Psoas muscle (tissue), 8 donors: ENCODE data around the gene SLC25A51. TPM values are rescaled to one million over a fixed set of nuclear protein-coding genes. Genes with fewer than 3 reads are reported as not detected.
"Not testable (repeated sequence)": the region's sequence is repeated elsewhere in the genome, so short reads cannot be mapped to it uniquely, and the experiment has no call there.

Source experiments
- ATAC-seq, 4 donors: fragments of 200-7000 bp; cut with Tn5 transposase; one replicate each; pipeline ENCODE4 v1.9.1; 2020; ENCODE audit warnings: moderate library complexity in 3 of 4, mild to moderate bottlenecking in 2 of 4
- DNase-seq, 2 donors: peaks; one replicate each; pipeline ENCODE4 v3.0.0-alpha.2; 2020
- H3K27ac ChIP-seq: fragments of 200-600 bp; one replicate; pipeline ENCODE4 v1.8.0; 2022
- H3K27me3 ChIP-seq, 3 donors: fragments of 200-600 bp in 1 of 3; one replicate each; pipeline versions ENCODE4 v1.6.1 to v1.8.0; 2013 to 2022; ENCODE audit warnings: low read length in 2 of 3, mild to moderate bottlenecking in 2 of 3, moderate library complexity in 1 of 3; ENCODE audit not compliant: insufficient read depth in 3 of 3
- H3K36me3 ChIP-seq, 2 donors: fragments of 200-600 bp in 1 of 2; one replicate each; pipeline versions ENCODE4 v1.6.1 to v1.8.0; 2013 to 2022; ENCODE audit warnings: low read depth in 1 of 2, mild to moderate bottlenecking in 1 of 2, moderate library complexity in 1 of 2; ENCODE audit not compliant: insufficient read depth in 1 of 2
- H3K4me1 ChIP-seq: fragments of 200-600 bp; one replicate; pipeline ENCODE4 v1.8.0; 2022
- H3K4me3 ChIP-seq: fragments of 200-600 bp; one replicate; pipeline ENCODE4 v1.8.0; 2022; ENCODE audit warnings: mild to moderate bottlenecking
- H3K9me3 ChIP-seq: fragments of 200-600 bp; one replicate; pipeline ENCODE4 v1.8.0; 2022
- WGBS, 3 donors: extraction: QIAGEN DNeasy Blood & Tissue Kit; methylation state at CpG; one replicate each; pipeline versions ENCODE4 v1.1.6 to v1.1.7; 2013; 5-methylcytosine and 5-hydroxymethylcytosine counted together
- intact Hi-C, 2 donors: fragments of 100-400 bp; cut with DNase I; formaldehyde crosslinking; loops; one replicate each; pipeline versions ENCODE4 v1.11.0 to v1.14.2; 2022
- polyA plus RNA-seq, 3 donors: library from polyadenylated mRNA; stranded (reverse); fragments of 200-250 nt; gene quantifications; one replicate each; pipeline ENCODE4 v1.2.3, GENCODE V29; 2013
- total RNA-seq, 4 donors: library from RNA; stranded (reverse); fragmentation: NEBNext Ultra II Directional in 2 of 4; extraction: Animal tissue kit (Norgen Biotek cat#: 25700) in 2 of 4; gene quantifications; one replicate each; pipeline versions ENCODE4 v1.2.1 to v1.2.4, GENCODE V29; 2021 to 2023
- TF ChIP-seq, protein P1 (sequence below): fragments of 200-600 bp; IDR thresholded peaks from one replicate; pipeline ENCODE4 v1.8.0; 2022; ENCODE audit warnings: antibody characterized with exemption
- donor health status: healthy with polysubstance abuse.
- donor health status: DM: no; HTN: no; CAD: no; lungs with moderate emphysema.
- donor health status: Bipolar disorder and iron deficiency.
- donor health status: healthy.
- donor health status: DM: yes; HTN: yes; CAD: no.
- donor health status: DM: no; HTN: no; CAD: no.
- donor health status: DM: no; HTN: no; CAD: no.
- donor health status: DM: yes; HTN: yes; CAD: no.

The SLC25A51 gene
- total and polyA plus RNA-seq, 7 donors, result 8.4 to 25.3 (median 18.4) TPM

DNA sequence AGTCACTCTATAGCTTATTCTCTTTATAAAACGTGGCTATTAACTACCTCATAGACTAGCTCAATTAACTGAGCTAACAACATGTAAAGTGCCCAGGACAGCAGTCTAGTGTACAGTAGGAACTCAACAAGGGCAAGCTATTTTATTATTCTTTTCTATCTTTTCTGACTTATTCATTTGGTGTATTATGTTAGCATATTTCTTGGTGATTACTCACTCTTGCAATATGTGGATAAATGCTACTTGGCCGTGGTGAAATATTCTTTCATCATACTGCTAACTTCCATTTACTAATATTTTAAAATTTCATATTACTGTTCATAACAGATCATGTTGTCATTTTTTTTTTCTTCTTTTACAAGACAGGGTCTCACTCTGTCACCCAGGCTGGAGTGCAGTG, 4.9 kb downstream of the SLC25A51 start:
- 87 to 96% (median 89%) methylated on average over 2 of the region's 2 CpGs for WGBS, 3 donors
- H3K27ac ChIP-seq, result no peak overlapping the region
- no peaks in the 10 kb centered on the region for H3K9me3 ChIP-seq
- peaks cover 8 to 57% of the 10 kb centered on the region in 2 donors for H3K36me3 ChIP-seq
- DNase-seq (no peak), ATAC-seq (no peak)
- H3K27me3 ChIP-seq, result no peaks in the 10 kb centered on the region
- TF ChIP-seq, protein P1, sequence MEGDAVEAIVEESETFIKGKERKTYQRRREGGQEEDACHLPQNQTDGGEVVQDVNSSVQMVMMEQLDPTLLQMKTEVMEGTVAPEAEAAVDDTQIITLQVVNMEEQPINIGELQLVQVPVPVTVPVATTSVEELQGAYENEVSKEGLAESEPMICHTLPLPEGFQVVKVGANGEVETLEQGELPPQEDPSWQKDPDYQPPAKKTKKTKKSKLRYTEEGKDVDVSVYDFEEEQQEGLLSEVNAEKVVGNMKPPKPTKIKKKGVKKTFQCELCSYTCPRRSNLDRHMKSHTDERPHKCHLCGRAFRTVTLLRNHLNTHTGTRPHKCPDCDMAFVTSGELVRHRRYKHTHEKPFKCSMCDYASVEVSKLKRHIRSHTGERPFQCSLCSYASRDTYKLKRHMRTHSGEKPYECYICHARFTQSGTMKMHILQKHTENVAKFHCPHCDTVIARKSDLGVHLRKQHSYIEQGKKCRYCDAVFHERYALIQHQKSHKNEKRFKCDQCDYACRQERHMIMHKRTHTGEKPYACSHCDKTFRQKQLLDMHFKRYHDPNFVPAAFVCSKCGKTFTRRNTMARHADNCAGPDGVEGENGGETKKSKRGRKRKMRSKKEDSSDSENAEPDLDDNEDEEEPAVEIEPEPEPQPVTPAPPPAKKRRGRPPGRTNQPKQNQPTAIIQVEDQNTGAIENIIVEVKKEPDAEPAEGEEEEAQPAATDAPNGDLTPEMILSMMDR, result no peak
- H3K4me3 ChIP-seq, result no peak overlapping the region
- H3K4me1 ChIP-seq, result peaks cover 14% of the 10 kb centered on the region
- intact Hi-C loops, result loop anchor here in 1 of 2 donors (5.0 kb wide), 1 partner anchor 37 kb away; no protein-coding TSS in a partner anchor

DNA sequence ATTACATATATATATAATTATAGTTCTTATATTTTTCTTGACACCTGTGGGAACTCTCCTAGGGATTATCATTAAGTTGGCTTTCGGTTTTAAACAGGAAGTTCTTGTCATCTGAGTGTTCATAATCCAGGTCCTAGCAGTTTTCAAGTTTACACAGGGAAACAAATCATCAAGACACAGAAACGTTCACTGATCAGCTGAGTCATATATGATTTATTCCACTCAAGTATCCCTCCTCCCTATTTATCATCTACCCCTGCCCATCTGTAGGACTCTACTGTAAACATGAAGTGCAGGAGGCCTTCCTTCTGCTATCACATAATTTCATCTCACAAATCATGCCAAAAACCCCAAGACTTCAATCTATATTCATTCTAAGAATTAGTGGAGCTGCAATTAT, 6.3 kb downstream of the SLC25A51 start:
- Histone ChIP-seq H3K36me3 (peaks cover 10 to 71% of the 10 kb centered on the region in 2 donors), H3K27ac (no peak overlapping the region), H3K4me1 (peaks cover 10% of the 10 kb centered on the region), H3K27me3 (no peaks in the 10 kb centered on the region), H3K4me3 (no peak overlapping the region), H3K9me3 (no peaks in the 10 kb centered on the region)
- ATAC-seq, result no peak
- intact Hi-C loops, result loop anchor here in 1 of 2 donors (5.0 kb wide), 1 partner anchor 35 kb away; no protein-coding TSS in a partner anchor
- DNase-seq, result no peak
- TF ChIP-seq, protein P1, result no peak
- WGBS, 3 donors, result 50 to 54% (median 53%) methylated on average over 2 of the region's 2 CpGs

DNA sequence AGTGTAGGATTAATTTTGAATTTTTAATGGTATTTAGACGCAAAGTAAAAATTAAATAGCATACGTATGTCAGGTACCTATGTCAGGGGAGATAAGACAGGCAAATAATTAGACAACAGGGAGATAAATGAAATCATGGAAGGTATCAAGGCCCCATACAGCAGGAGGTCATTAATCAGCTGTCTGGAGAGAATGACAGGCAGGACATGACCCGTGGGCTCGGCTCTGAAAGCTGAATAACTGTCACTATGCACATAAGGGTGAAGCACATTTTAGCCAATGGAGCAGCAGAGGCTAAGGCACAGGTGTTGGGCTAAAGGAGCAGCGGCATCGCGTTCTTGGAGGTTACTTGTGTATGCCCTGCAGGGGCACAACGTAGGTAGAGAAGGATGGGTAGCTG, 11.9 kb downstream of the SLC25A51 start:
- intact Hi-C loops, result no loop called here
- H3K4me1 ChIP-seq, result no peaks in the 10 kb centered on the region
- DNase-seq (no peak), ATAC-seq (no peak)
- peaks cover 10 to 71% of the 10 kb centered on the region in 2 donors for H3K36me3 ChIP-seq
- H3K4me3 ChIP-seq, result no peak overlapping the region
- TF ChIP-seq, protein P1, result no peak
- no peaks in the 10 kb centered on the region for H3K27me3 ChIP-seq
- no peak overlapping the region for H3K27ac ChIP-seq
- no peaks in the 10 kb centered on the region for H3K9me3 ChIP-seq
- WGBS, 3 donors, result 77 to 83% (median 79%) methylated on average over 8 of the region's 8 CpGs

DNA sequence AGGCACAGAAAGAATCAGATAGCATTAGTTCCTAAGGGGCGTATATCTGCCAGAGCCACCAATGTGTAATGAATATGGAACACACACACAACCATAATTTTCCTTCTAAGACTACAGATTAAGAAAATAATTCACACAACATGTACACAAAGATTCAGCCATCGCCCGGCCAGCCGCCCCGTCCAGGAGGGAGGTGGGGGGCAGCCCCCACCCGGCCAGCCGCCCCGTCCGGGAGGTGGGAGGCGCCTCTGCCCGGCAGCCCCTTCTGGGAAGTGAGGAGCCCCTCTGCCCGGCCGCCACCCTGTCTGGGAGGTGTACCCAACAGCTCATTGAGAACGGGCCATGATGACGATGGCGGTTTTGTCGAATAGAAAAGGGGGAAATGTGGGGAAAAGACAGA, 12.9 kb downstream of the SLC25A51 start:
- H3K9me3 ChIP-seq, H3K4me1 ChIP-seq, H3K27ac ChIP-seq, H3K4me3 ChIP-seq, intact Hi-C loops, DNase-seq, H3K27me3 ChIP-seq, ATAC-seq: not testable (repeated sequence)
- peaks cover 10 to 69% of the 10 kb centered on the region in 2 donors for H3K36me3 ChIP-seq
- WGBS, 3 donors, result 96 to 97% (median 96%) methylated on average over 13 to 14 of the region's 17 CpGs

DNA sequence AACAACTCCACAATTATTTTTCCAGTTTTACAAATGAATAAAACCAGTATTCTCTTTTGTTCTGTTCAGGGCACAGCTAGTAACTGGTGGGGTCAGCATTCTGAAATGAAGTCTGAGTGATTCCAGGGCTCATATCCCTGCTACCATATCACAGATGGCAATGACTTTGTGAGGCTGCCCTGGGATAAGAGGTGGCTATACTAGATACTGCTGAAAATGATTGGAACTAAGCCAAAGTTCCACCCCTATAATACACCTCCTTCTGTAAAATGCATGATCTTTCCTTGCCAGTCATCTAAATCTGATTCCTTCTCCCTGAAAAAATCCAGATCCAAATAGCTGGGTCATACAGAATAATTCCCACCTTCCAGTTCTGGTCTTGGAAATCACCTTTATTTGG, 14.4 kb downstream of the SLC25A51 start:
- intact Hi-C loops, result no loop called here
- H3K4me1 ChIP-seq, result no peaks in the 10 kb centered on the region
- H3K4me3 ChIP-seq, result no peak overlapping the region
- no peaks in the 10 kb centered on the region for H3K27me3 ChIP-seq
- no peak overlapping the region for H3K27ac ChIP-seq
- no peak for ATAC-seq
- H3K9me3 ChIP-seq, result no peaks in the 10 kb centered on the region
- peaks cover 3 to 57% of the 10 kb centered on the region in 2 donors for H3K36me3 ChIP-seq
- TF ChIP-seq, protein P1, result no peak
- no peak for DNase-seq

DNA sequence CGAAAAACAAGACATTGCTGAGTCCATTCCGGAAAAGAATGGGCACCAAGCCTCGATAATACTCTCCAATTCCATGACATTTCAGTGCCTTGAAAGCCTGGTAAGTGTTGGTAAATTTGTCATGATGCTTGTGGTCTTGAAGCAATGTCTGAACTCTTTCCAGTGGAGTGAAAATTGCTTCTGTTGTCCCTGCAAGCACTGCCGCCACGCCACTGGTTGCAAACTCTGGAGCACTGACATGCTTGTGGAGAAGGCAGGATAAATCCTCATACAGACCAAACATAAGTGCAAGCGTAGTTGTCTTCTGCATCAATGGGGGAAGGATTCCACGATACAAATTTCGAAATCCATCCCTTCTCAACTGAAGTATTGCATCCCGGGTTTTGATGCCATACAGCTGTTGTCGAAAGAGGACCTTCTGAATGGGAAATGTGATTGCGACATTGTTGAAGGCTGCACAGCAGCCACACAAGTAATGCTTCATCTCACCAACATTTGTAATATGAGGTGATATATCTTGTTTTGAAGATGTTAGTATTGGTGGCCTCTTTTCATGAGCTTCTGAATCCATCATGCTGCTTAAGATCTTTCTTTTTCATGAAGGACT, 15.8 kb downstream of the SLC25A51 start:
- 83 to 89% (median 87%) methylated on average over 11 of the region's 11 CpGs for WGBS, 3 donors
- DNase-seq, ATAC-seq, intact Hi-C loops, H3K4me3 ChIP-seq, H3K27ac ChIP-seq, H3K9me3 ChIP-seq, H3K4me1 ChIP-seq, H3K27me3 ChIP-seq: not testable (repeated sequence)
- H3K36me3 ChIP-seq, result peaks cover 0 to 43% of the 10 kb centered on the region in 2 donors
